Liver (tissue), 9 donors: ENCODE results near the gene PSEN1. TPM values are rescaled to one million over a fixed set of nuclear protein-coding genes. Genes with fewer than 3 reads are reported as not detected.
"Not testable (repeated sequence)": the region's sequence is repeated elsewhere in the genome, so short reads cannot be mapped to it uniquely, and the experiment has no call there.

ENCODE experiments used
- DNase-seq: peaks from one replicate; pipeline ENCODE4 v3.0.0-alpha.2; 2017; ENCODE audit warnings: low spot score
- H3K27ac ChIP-seq, 2 donors: one replicate each; pipeline ENCODE4 v1.7.0; 2013; ENCODE audit warnings: inconsistent platforms in 2 of 2, low read length in 2 of 2, control low read depth in 1 of 2, low read depth in 1 of 2, mild to moderate bottlenecking in 1 of 2
- H3K27me3 ChIP-seq, 4 donors: one replicate each; pipeline versions ENCODE4 v1.6.1 to v1.7.0; 2013; ENCODE audit warnings: low read length in 3 of 4, inconsistent platforms in 1 of 4, mild to moderate bottlenecking in 1 of 4, moderate library complexity in 1 of 4; ENCODE audit not compliant: control insufficient read depth in 4 of 4, insufficient read depth in 4 of 4
- H3K36me3 ChIP-seq, 4 donors: one replicate each; pipeline versions ENCODE4 v1.6.1 to v1.7.0; 2013; ENCODE audit warnings: low read length in 3 of 4, mild to moderate bottlenecking in 3 of 4, low read depth in 1 of 4, moderate library complexity in 1 of 4; ENCODE audit not compliant: control insufficient read depth in 4 of 4, insufficient read depth in 3 of 4
- H3K4me1 ChIP-seq, 4 donors: one replicate each; pipeline versions ENCODE4 v1.6.1 to v1.7.0; 2013; ENCODE audit warnings: low read length in 3 of 4, mild to moderate bottlenecking in 3 of 4, moderate library complexity in 1 of 4; ENCODE audit not compliant: control insufficient read depth in 4 of 4, insufficient read depth in 4 of 4
- H3K4me3 ChIP-seq, 3 donors: one replicate each; pipeline versions ENCODE4 v1.6.1 to v1.7.0; 2013; ENCODE audit warnings: low read length in 3 of 3, control low read depth in 1 of 3, low read depth in 1 of 3, mild to moderate bottlenecking in 1 of 3
- H3K9ac ChIP-seq, 2 donors: one replicate each; pipeline ENCODE4 v1.7.0; 2013; ENCODE audit warnings: low read length in 2 of 2, mild to moderate bottlenecking in 2 of 2, moderate library complexity in 2 of 2, control low read depth in 1 of 2, low read depth in 1 of 2
- H3K9me3 ChIP-seq, 4 donors: one replicate each; pipeline versions ENCODE4 v1.6.1 to v1.7.0; 2013; ENCODE audit warnings: low read length in 3 of 4; ENCODE audit not compliant: control insufficient read depth in 4 of 4
- CTCF ChIP-seq: fragments of 150-350 bp; IDR thresholded peaks from 2 replicates; pipeline ENCODE4 v1.5.1; 2017; ENCODE audit warnings: improper control_type of control experiment, low read depth, low read length; ENCODE audit not compliant: missing input control
- GABPA ChIP-seq, 2 donors: IDR thresholded peaks in 1 of 2; conservative IDR thresholded peaks in 1 of 2; 2 replicates each; pipeline ENCODE4 v1.6.1; 2016; ENCODE audit warnings: antibody characterized with exemption in 2 of 2, mild to moderate bottlenecking in 1 of 2, moderate library complexity in 1 of 2
- HNF4A ChIP-seq, 2 donors: conservative IDR thresholded peaks; 2 replicates each; pipeline ENCODE4 v1.6.1; 2016; ENCODE audit warnings: antibody characterized with exemption in 2 of 2, mild to moderate bottlenecking in 2 of 2
- JUND ChIP-seq, 2 donors: IDR thresholded peaks; 2 replicates each; pipeline ENCODE4 v1.6.1; 2016; ENCODE audit warnings: antibody characterized with exemption in 2 of 2
- RAD21 ChIP-seq, 2 donors: IDR thresholded peaks; 2 replicates each; pipeline ENCODE4 v1.6.1; 2016; ENCODE audit warnings: antibody characterized with exemption in 2 of 2, mild to moderate bottlenecking in 2 of 2
- RXRA ChIP-seq, 2 donors: IDR thresholded peaks; 2 replicates each; pipeline ENCODE4 v1.6.1; 2017 to 2018; ENCODE audit warnings: antibody characterized with exemption in 2 of 2, mild to moderate bottlenecking in 1 of 2
- SP1 ChIP-seq: IDR thresholded peaks from 2 replicates; pipeline ENCODE4 v1.6.1; 2018; ENCODE audit warnings: antibody characterized with exemption, mild to moderate bottlenecking
- TAF1 ChIP-seq: conservative IDR thresholded peaks from 2 replicates; pipeline ENCODE4 v1.6.1; 2016; ENCODE audit warnings: antibody characterized with exemption, mild to moderate bottlenecking
- YY1 ChIP-seq: IDR thresholded peaks from 2 replicates; pipeline ENCODE4 v1.6.1; 2016; ENCODE audit warnings: antibody characterized with exemption, mild to moderate bottlenecking
- WGBS: extraction: QIAGEN DNeasy Blood & Tissue Kit; methylation state at CpG from one replicate; pipeline ENCODE4 v1.1.7; 2013; 5-methylcytosine and 5-hydroxymethylcytosine counted together
- polyA plus RNA-seq, 2 donors: library from polyadenylated mRNA; stranded (reverse) in 1 of 2; unstranded in 1 of 2; fragments of 200-250 nt in 1 of 2; fragments of >200 nt in 1 of 2; fragmentation: Nextera tagmentation in 1 of 2; extraction: Ambion mirVana in 1 of 2; gene quantifications; one replicate each; pipeline versions ENCODE4 v1.2.1 to v1.2.3, GENCODE V29; 2013 to 2015
- total RNA-seq, 2 donors: library from RNA; depleted of rRNA; stranded (reverse); fragments of >200 nt; gene quantifications; one replicate each; pipeline ENCODE4 v1.2.3, GENCODE V29; 2014
- TF ChIP-seq, protein P1 (sequence below): IDR thresholded peaks from 2 replicates; pipeline ENCODE4 v1.6.1; 2016; ENCODE audit warnings: antibody characterized with exemption
- TF ChIP-seq, protein P2 (sequence below): IDR thresholded peaks from 2 replicates; pipeline ENCODE4 v1.6.1; 2016; ENCODE audit warnings: antibody characterized with exemption, mild to moderate bottlenecking
- TF ChIP-seq, protein P3 (sequence below): IDR thresholded peaks from 2 replicates; pipeline ENCODE4 v1.6.1; 2016; ENCODE audit warnings: antibody characterized with exemption
- TF ChIP-seq, protein P4 (sequence below): IDR thresholded peaks from 2 replicates; pipeline ENCODE4 v1.6.1; 2016; ENCODE audit warnings: antibody characterized with exemption
- donor health status: healthy.
- donor health status: healthy.
- donor health status: healthy.
- donor health status: healthy.
- donor health status: healthy.

The PSEN1 gene
- total and polyA plus RNA-seq, 4 donors, result 10.4 to 36.2 (median 19.9) TPM

DNA sequence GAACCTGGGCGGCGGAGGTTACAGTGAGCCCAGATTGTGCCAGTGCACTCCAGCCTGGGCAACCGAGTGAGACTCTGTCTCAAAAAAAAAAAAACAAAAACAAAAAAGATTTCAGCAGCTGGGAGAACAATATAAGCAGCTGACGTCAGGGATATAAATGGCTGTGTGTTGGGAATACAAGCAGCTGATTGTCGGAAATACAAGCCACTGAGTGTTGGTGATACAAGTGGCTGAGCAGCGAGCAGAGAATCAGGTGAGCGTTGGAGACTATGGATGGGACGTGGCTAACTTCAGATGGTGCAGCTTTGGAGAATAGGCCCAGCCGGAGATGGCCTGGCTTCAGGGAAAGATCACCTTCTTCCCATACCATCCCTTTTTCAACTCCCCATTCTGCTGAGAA lies 32.0 kb downstream of the PSEN1 start:
- no peak for DNase-seq
- H3K27ac ChIP-seq, result no peak overlapping the region
- H3K27me3 ChIP-seq, result no peaks in the 10 kb centered on the region
- TF ChIP-seq, protein P1, sequence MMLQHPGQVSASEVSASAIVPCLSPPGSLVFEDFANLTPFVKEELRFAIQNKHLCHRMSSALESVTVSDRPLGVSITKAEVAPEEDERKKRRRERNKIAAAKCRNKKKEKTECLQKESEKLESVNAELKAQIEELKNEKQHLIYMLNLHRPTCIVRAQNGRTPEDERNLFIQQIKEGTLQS, result no peak
- TF ChIP-seq, protein P2, sequence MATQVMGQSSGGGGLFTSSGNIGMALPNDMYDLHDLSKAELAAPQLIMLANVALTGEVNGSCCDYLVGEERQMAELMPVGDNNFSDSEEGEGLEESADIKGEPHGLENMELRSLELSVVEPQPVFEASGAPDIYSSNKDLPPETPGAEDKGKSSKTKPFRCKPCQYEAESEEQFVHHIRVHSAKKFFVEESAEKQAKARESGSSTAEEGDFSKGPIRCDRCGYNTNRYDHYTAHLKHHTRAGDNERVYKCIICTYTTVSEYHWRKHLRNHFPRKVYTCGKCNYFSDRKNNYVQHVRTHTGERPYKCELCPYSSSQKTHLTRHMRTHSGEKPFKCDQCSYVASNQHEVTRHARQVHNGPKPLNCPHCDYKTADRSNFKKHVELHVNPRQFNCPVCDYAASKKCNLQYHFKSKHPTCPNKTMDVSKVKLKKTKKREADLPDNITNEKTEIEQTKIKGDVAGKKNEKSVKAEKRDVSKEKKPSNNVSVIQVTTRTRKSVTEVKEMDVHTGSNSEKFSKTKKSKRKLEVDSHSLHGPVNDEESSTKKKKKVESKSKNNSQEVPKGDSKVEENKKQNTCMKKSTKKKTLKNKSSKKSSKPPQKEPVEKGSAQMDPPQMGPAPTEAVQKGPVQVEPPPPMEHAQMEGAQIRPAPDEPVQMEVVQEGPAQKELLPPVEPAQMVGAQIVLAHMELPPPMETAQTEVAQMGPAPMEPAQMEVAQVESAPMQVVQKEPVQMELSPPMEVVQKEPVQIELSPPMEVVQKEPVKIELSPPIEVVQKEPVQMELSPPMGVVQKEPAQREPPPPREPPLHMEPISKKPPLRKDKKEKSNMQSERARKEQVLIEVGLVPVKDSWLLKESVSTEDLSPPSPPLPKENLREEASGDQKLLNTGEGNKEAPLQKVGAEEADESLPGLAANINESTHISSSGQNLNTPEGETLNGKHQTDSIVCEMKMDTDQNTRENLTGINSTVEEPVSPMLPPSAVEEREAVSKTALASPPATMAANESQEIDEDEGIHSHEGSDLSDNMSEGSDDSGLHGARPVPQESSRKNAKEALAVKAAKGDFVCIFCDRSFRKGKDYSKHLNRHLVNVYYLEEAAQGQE, result no peak
- TF ChIP-seq, protein P3, sequence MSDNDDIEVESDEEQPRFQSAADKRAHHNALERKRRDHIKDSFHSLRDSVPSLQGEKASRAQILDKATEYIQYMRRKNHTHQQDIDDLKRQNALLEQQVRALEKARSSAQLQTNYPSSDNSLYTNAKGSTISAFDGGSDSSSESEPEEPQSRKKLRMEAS, result no peak
- no peak for TF ChIP-seq JUND (IDR thresholded peaks at IDR 0.05)
- TF ChIP-seq SP1, result no peak
- no peak for TF ChIP-seq GABPA (IDR thresholded peaks at IDR 0.05 in 1 of 2, conservative IDR thresholded peaks at IDR 0.05 in 1 of 2)
- TF ChIP-seq CTCF, result no peak
- no peaks in the 10 kb centered on the region for H3K4me1 ChIP-seq
- no peak overlapping the region for H3K9ac ChIP-seq
- H3K4me3 ChIP-seq, result no peak overlapping the region
- 95% methylated on average over 9 of the region's 9 CpGs for WGBS
- no peaks in the 10 kb centered on the region for H3K9me3 ChIP-seq
- H3K36me3 ChIP-seq, result peaks cover 7 to 46% (median 30%) of the 10 kb centered on the region in 4 donors

- no peak overlapping the region for H3K9ac ChIP-seq
- TF ChIP-seq, protein P1, result no peak
- TF ChIP-seq JUND (IDR thresholded peaks at IDR 0.05) (no peak), CTCF (no peak), HNF4A (conservative IDR thresholded peaks at IDR 0.05) (no peak), RAD21 (IDR thresholded peaks at IDR 0.05) (no peak), RXRA (IDR thresholded peaks at IDR 0.05) (no peak), TAF1 (no peak), YY1 (no peak)
- TF ChIP-seq, protein P4, sequence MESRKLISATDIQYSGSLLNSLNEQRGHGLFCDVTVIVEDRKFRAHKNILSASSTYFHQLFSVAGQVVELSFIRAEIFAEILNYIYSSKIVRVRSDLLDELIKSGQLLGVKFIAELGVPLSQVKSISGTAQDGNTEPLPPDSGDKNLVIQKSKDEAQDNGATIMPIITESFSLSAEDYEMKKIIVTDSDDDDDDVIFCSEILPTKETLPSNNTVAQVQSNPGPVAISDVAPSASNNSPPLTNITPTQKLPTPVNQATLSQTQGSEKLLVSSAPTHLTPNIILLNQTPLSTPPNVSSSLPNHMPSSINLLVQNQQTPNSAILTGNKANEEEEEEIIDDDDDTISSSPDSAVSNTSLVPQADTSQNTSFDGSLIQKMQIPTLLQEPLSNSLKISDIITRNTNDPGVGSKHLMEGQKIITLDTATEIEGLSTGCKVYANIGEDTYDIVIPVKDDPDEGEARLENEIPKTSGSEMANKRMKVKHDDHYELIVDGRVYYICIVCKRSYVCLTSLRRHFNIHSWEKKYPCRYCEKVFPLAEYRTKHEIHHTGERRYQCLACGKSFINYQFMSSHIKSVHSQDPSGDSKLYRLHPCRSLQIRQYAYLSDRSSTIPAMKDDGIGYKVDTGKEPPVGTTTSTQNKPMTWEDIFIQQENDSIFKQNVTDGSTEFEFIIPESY, result no peak
- H3K4me3 ChIP-seq, result no peak overlapping the region
- H3K4me1 ChIP-seq, result no peaks in the 10 kb centered on the region
- peaks cover 7 to 50% (median 34%) of the 10 kb centered on the region in 4 donors for H3K36me3 ChIP-seq
- DNase-seq, result no peak
- H3K27me3 ChIP-seq, result no peaks in the 10 kb centered on the region
- 93% methylated on average over 14 of the region's 14 CpGs for WGBS
- H3K9me3 ChIP-seq, result no peaks in the 10 kb centered on the region
- no peak overlapping the region for H3K27ac ChIP-seq
Measured at GRCh38 chr14:73168691-73169090, 32.4 kb downstream of the PSEN1 start.

DNA sequence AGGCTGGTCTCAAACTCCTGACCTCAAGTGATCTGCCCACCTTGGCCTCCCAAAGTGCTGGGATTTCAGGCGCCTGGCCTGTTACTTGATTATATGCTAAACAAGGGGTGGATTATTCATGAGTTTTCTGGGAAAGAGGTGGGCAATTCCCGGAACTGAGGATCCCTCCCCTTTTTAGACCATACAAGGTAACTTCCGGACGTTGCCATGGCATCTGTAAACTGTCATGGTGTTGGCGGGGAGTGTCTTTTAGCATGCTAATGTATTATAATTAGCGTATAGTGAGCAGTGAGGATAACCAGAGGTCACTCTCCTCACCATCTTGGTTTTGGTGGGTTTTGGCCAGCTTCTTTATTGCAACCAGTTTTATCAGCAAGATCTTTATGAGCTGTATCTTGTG lies 33.5 kb downstream of the PSEN1 start:
- not testable (repeated sequence) for H3K9me3 ChIP-seq, H3K27ac ChIP-seq, H3K4me1 ChIP-seq, H3K9ac ChIP-seq, H3K27me3 ChIP-seq, DNase-seq, H3K4me3 ChIP-seq
- peaks cover 9 to 53% (median 37%) of the 10 kb centered on the region in 4 donors for H3K36me3 ChIP-seq
- WGBS, result 93% methylated on average over 6 of the region's 6 CpGs
